ENCODE measurements around the gene NFIA. TPM values are rescaled to one million over a fixed set of nuclear protein-coding genes. Genes with fewer than 3 reads are reported as not detected.

Gene NFIA
- total and polyA plus RNA-seq, 2 of the 13 experiments (the other 11 are each of a cell fraction or from before 2014, with no cell fraction given) = 14.7 to 28.5 TPM

- no TSS peak for BruUV-seq (replicated peaks)
- H3K27me3 ChIP-seq (ENCODE audit: control insufficient read depth in 1 of 2, insufficient read depth in 2 of 2, low read length in 2 of 2) = no peaks in the 10 kb centered on the region
- H3K9ac ChIP-seq (ENCODE audit: insufficient read depth, low read depth, low read length) = no peak overlapping the region
- H3K27ac ChIP-seq (ENCODE audit: extremely low read length, insufficient read depth, low read length) = no peak overlapping the region
- POLR2A ChIA-PET = no interaction called here
- in situ Hi-C loops (cut with HindIII; ENCODE audit: extremely low pct_ligation_motif_present, low pct_unique_long_range_greater_than_20kb) = no loop called here
- FAIRE-seq (no peak), DNase-seq (ENCODE audit: low spot score) (no peak), ATAC-seq (no peak)
- peaks cover 22% of the 10 kb centered on the region for H4K20me1 ChIP-seq (ENCODE audit: insufficient read depth, low read length)
- peaks cover 39% of the 10 kb centered on the region for H3K4me1 ChIP-seq (ENCODE audit: insufficient read depth, low read length)
- WGBS (ENCODE audit: low lambda C conversion rate) = 96% methylated on average over 8 of the region's 8 CpGs
- CTCF ChIA-PET (ENCODE audit: low intra/inter-chr PET ratio, low total read pairs) = no interaction called here
- H3K4me3 ChIP-seq (replicated peaks in 1 of 3; ENCODE audit: insufficient read depth in 1 of 3, low read depth in 2 of 3, low read length in 3 of 3) = no peak overlapping the region
- no peaks in the 10 kb centered on the region for H3K9me3 ChIP-seq (ENCODE audit: low read length)
- H2AFZ ChIP-seq (ENCODE audit: low read length) = no peak overlapping the region
- intact Hi-C loops (cut with micrococcal nuclease; ENCODE audit: unreplicated experiment) = no loop called here
- peaks cover 42% of the 10 kb centered on the region for H3K79me2 ChIP-seq (ENCODE audit: insufficient read depth, low read length)
- H3K36me3 ChIP-seq (replicated peaks in 1 of 2; ENCODE audit: control insufficient read depth in 1 of 2, insufficient read depth in 2 of 2, low read length in 2 of 2) = no peaks in the 10 kb centered on the region; a peak in 1 of 5 replicates
- H3K4me2 ChIP-seq (ENCODE audit: low read depth, low read length) = no peak overlapping the region
- TF ChIP-seq ZNF784 (CRISPR knock-in tag; IDR thresholded peaks at IDR 0.05; ENCODE audit: borderline replicate concordance) = no peak
- TF ChIP-seq ZNF749 (CRISPR knock-in tag; IDR thresholded peaks at IDR 0.05; ENCODE audit: borderline replicate concordance) = no peak
- no peak for TF ChIP-seq ZBTB37 (CRISPR knock-in tag; IDR thresholded peaks at IDR 0.05)
- no peak for TF ChIP-seq TFDP2 (CRISPR knock-in tag; IDR thresholded peaks at IDR 0.05)
- no peak for TF ChIP-seq ZNF430 (CRISPR knock-in tag; IDR thresholded peaks at IDR 0.05)
- no peak for TF ChIP-seq ZNF782 (CRISPR knock-in tag; IDR thresholded peaks at IDR 0.05; ENCODE audit: borderline replicate concordance)
- no peak for TF ChIP-seq U2AF1 (optimal IDR thresholded peaks at IDR 0.05; ENCODE audit: low read depth, low read length)
- TF ChIP-seq CSRNP1 (CRISPR knock-in tag; IDR thresholded peaks at IDR 0.05) = no peak
- TF ChIP-seq NFE2 (CRISPR knock-in tag; IDR thresholded peaks at IDR 0.05) = no peak
- no peak for TF ChIP-seq ZBED4 (CRISPR knock-in tag; IDR thresholded peaks at IDR 0.05; ENCODE audit: borderline replicate concordance)
- TF ChIP-seq EP300 (IDR thresholded peaks at IDR 0.05; ENCODE audit: low read depth in 2 of 2, low read length in 2 of 2) = no peak
- no peak for TF ChIP-seq EP300 (CRISPR knock-in tag; IDR thresholded peaks at IDR 0.05; ENCODE audit: borderline replicate concordance)
- TF ChIP-seq ZSCAN29 (CRISPR knock-in tag; conservative IDR thresholded peaks at IDR 0.05) = no peak
- no peak for TF ChIP-seq REL (CRISPR knock-in tag; conservative IDR thresholded peaks at IDR 0.05)
Measured at GRCh38 chr1:61318319-61319125, 236.2 kb downstream of the NFIA start.
